CD4-positive, alpha-beta T cell treated with Interleukin-17A for 4 hours (primary cell): Measurements from ENCODE around the gene KCNK15.
"Not testable (repeated sequence)": the region's sequence is repeated elsewhere in the genome, so short reads cannot be mapped to it uniquely, and the experiment has no call there.

Experiments
- DNase-seq: peaks from one replicate; pipeline ENCODE4 v3.0.0-alpha.2; 2020; ENCODE audit warnings: mixed read lengths

The KCNK15 gene

DNA sequence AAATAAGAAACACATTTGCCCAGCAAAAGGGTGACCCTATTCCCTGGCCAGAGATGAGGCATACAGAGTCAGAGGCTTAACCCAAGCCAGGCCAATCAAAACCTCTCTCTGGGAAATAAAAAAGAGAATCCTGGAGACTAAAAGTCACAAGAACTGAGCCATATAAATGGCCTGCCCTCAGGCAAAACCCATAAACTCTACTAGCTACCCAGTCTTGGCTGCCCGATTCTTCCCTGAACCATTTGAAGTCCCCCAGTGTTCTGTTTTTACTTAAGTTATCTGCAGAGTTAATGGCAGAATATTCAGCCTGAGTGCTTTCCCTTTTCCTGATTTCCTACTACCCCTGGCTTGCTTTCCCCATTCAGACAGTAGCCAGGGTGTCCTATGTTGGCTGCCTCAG is 13.9 kb downstream of the KCNK15 start:
- no peak for DNase-seq

DNA sequence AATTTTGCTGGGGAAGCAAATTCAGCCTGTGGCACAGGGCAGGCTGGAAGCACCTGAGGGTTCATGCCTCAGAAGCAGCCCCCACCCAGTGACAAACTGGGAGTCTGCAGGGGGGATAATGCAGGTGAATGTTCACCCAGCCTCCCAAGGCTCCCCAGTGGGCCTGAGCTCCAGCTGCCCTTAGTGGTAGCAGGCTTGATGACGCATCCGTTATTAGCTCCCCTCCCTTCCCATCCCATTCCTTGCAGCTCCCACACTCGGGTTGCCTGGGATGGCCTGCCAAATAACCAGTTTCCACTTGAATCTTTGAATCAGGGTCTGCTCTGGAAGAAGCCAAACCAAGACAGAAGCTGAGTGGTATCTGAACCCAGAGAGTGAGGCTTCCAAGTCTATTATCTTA is 15.8 kb downstream of the KCNK15 start:
- DNase-seq, result no peak

DNA sequence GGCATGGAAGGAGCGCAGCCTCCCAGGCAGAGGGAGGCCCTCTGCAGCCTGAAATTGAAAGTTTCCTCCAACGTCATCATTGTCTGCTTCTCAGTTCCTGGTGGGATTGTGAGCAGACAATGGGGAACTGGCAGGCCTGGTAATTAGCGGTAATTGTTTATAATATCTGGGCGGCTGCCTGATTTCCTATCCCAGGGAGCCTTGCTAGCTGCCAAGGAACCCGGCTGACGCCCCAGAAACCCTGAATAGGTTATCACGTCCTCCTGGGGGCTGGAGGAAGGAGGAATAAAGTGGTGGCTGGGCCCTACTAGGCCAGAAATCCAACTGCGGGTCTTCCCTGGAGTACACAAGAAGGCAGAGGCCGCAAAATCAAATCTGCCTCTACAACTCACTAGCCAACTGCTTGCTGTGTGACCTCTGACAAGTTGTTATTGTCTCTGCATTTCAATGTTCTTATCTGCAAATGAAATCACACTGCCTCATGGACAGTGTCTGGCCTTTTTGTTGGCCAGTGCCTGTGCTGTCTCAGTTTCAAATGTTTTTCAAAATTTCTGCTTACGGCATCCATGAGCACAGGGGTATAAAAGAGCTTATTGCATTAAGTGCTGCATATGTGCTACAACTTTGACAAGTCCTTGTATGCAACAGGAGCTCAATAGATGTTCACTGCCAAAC is 16.9 kb downstream of the KCNK15 start:
- DNase-seq, result no peak

DNA sequence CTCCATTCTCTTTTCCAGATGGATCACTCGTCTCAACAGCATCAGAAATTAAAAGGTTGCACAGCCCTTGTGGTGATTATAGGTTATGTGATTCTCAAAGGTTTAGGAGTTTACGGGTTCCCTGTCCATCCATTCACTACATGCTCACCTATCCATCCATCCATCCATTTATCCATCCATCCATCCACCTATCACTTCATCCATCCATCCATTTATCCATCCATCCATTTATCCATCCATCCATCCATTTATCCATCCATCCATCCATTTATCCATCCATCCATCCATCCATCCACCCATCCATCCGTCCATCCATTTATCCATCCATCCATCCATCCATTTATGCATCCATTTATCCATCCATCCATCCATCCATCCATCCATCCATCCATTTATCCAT is 18.1 kb downstream of the KCNK15 start:
- not testable (repeated sequence) for DNase-seq

DNA sequence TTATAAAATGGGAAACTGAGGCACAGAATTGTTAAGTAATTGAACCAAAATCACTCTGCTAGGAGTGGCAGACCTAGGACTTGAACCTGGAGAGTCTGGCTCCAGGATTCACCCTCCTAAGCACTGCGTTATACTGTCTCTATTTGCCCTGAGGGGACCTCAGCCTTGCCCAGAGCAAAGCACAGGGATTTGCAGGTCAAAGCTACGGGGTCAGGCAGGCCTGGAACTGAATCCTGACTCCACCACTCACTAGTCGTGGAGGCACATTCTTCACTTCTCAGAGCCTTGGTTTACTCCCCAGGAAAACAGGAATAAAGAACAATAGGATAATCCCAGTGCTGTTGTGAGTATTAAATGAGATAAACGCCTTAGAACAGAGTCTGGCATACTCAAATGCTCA is 19.4 kb downstream of the KCNK15 start:
- no peak for DNase-seq

DNA sequence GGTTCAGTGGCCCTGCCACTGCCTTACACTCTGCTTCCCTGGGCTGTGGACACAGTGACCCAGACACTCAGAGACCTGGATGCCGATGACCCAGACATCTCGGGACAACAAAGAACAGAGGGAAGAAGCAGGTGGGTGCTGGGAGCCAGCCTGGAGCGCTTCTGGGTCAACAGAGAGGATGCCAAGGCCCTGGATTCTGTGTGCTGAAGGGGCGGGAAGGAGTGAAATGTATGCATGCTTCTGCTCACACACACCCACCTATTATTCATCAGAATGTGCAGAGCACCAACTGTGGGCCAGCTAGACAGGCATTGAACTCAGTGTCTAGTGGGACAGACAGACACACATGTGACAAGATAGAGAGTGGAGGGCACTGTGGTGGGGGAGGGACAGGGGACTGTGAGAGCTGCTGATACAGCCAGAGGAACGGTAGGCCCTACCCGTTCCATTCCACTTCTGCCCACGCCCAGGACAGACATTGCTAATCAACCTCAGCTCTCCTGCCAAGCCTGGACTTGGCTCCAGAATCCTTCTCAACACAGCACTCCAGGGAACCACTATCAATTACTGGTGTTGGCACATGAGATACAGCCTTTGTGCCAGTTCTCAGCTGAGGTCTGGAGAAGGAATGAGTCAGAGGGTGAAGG is 20.2 kb downstream of the KCNK15 start:
- no peak for DNase-seq

DNA sequence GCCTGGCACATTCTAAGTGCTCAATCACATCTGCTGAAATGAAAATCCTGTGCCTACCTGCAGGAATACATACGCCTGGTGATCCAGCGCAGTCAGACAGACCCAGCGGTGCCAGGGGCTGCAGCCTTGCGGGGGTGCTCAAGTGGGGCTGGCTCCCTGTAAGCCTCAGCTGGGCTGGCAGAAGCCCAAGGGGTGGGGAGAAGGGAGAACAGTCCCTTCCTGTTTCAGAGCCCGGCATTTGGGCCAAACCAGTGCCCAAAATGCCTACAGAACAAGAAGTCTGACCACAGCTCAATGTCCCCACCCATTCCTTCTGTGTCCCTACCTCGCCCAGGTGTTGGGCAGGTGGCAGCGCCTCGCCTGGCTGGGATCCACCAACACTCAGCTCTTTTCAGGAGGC is 22.6 kb downstream of the KCNK15 start:
- DNase-seq, result no peak

DNA sequence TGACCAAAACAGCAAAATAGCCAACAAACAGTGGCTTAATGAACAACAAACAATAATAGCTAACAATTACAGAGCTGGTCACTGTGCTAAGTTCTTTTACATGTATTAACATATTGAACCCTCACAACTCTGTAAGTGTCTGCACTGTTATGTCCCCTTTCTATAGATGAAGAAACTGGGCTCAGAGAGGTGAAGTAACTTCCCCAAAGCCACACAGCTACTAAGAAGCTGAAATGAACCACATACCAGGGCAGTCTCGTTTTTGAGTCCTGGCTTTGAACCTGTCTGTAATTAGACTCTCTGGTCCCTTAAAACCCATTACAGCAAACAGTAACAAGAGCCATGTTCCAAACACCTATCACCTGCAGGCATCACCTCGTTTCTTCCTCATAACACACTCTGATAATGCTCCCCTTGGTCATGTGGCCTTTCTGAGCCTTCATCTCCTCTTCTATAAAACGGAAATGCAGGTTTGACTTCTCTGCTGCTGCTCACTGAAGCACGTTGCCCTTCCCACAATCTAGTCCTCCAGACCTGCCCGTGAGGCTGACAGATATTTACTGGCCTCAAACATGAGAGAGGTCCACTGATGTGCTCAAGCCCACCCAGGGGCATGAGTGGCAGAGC is 23.3 kb downstream of the KCNK15 start:
- no peak for DNase-seq

DNA sequence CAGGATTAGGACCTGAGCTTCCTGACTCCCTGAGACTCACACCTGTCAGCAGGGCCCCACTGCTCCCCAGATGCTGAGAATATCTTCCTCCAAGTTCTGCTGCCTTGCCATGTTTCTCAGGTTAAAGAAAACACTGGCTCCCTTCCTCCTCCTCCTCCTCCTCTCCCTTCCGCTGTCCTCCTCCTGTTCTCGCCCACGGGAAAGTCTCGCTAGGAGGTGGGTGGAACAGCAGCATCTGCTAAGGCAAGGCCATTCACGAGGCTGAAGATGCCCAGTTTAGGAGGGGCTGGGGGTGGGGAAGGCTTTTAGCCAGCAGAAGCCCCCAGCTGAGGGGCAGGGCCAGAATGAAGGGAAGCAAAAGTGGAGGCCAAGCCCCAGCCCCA is 23.8 kb downstream of the KCNK15 start:
- DNase-seq, result no peak

DNA sequence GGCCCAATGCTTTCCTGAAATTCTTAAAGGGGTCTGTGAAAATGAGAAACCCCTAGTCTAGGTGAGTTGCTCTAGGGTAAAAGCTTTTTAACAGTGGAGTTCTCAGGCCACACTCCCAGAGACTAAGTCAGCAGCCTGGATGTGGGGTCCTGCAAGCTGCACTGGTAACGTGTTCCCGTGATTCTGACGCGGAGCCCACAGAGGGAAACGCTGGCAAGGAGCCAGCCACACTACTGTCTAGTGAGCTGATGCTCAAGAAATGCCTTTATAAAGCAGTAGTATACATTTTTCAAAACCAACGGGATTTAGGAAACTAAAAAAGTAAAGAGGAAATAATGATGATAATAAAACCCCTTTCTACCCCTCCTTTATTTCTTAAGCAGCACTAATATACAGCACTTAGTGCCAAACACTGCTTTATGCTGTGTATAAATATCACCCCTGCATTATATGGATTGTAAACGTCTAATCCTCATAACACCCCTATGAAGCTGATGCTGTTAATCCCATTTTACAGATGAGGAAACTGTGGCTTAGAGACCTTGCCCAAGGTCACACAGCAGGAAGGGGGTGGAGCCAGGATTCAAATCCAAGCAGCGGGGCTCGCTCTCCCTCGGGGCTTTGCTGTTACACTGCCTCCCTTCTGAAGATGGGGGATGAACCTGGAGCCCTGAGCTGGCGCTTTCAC is 25.0 kb downstream of the KCNK15 start:
- DNase-seq, result no peak

DNA sequence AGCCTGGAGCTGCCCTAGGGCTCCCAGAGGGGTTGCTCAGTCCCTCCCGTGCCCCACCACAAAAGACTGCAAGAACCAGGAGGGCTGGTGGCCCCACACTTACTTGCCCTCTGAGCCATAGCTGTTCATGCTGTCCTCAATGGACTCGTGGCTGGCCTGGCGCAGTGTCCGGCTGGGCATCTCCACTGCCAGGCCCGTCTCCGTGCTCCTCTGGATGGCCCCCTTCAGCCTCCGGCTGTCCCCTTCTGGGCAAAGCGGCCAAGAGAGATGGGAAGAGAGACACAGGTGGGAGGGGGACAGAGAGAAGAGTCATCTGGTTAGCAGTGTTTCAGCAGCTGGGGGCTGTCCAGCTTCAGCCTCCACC is 25.5 kb downstream of the KCNK15 start:
- DNase-seq, result no peak

DNA sequence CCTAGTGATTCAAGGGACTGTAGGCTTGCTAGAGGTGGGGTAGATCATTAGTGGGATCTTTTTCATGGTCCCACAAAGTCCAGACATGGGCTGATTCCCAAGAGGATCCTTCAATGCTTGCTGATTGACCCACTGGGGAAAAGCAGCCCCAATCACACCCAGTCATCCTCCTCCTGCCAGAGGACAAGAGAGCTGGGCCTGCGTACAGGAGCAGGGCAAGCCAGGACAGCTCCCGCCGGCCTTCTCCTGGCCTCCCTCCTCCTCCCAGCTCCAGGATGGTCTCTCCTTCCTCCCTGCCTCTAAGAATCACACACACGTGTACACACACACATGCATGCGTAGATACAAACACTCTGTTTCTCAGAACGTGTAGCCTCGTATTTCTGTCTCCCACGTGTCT is 27.0 kb downstream of the KCNK15 start:
- no peak for DNase-seq

DNA sequence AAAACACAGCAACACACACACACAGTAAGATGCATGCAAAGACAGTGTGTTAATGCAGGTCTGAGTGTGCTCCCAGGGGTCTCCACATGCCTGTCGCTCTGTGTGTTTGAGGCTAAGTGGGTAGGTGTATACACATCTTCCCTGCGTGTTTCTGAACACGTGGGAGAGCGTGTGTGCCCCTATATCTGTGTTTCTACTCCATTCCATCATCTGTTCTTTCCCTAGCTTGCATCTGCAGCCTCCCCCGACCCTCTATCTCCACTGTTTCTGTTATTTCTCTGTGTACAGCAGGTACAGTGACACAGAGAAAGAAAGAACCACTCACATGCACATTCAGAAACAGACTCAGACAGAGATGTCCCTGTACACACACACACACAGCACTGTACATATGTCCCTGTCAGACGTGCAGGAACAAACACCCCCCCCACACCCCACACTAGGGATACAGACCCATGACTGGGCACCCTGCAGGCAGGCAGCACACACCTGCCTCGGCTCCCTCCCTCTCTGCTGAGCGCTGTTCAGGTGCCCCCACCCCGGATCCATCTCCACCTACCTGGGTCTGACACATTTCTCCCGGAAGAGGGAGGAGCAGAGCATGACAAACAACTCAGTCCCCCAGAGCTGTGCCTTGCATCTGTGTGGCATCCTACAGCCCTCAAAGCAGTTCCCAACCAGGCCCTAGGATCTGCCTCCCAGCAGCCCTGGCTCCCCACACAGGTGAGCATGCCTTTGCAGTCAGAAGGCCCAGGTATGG is 27.6 kb downstream of the KCNK15 start:
- no peak for DNase-seq

DNA sequence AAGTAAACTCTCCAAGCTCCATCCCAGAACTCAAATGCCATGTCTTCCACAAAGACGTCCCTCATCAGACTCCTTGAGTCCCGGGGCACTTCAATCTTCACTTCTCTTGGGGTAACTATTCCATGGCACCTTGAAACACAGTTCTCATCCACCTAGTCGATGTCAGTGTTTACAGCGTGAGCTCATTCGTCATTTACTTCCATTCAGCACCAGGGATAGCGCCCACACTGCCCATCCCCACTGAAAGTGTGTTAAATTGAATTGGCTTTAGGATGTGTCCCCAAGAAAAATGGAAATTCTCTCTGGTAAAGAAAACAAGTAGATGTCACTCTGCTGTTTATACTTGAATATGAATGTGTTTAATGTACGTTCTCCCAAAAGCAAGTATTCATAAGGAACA is 31.3 kb downstream of the KCNK15 start:
- DNase-seq, result no peak

DNA sequence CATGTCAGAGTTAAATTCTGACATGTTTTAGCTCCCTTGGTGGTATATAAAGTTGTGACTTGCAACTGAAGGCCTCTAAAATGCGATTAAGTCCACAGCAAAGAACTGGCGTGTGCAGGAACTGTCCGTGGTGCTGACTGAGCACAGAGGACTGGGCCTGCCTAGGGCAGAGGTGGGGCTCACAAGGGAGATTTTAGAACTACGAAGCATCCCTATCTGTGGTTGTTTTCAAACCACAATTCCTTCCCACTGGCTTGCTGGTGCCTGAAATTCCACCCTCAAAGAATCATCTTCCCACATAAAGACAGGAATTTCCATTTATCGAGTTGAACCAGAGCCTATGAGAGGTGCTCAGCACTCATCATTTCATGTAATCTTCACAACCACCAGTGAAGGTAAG is 34.6 kb downstream of the KCNK15 start:
- peak; percentile 47 for DNase-seq

DNA sequence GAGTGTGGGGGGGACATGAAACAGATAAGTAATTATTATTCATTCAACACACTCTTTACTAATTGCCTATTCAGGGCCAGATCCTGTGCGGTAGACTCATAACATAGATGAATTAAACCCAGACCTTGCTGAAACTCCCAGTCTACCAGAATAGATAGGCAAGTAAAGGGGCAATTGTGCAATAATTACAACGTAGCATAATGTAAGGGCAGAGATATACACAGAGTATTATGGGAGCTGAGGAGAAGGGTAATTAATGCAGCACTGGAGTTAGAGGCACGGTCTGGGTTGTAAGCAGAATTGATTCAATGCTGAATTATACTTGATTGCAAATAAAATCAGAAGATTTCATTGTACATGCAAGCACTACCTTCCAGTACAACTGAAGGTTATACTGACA is 35.5 kb downstream of the KCNK15 start:
- no peak for DNase-seq

DNA sequence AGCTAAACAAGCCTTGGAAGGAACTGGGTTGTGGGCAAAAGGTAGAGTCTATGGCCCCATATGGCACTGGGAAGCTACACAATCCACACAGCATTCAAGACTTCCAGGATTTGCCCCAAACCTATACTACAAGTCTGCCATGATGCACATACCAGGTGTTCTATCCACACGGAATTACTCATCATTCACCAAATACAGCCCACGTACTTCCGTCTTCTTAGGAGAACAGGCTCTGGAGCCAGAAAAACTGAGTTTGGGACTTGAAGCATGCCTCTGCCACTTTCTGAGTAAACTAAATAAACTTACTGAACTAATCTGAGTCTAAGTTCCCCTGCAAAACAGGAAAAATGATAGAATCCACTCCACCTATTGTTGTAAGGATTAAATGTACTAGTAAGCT is 36.1 kb downstream of the KCNK15 start:
- DNase-seq, result no peak

DNA sequence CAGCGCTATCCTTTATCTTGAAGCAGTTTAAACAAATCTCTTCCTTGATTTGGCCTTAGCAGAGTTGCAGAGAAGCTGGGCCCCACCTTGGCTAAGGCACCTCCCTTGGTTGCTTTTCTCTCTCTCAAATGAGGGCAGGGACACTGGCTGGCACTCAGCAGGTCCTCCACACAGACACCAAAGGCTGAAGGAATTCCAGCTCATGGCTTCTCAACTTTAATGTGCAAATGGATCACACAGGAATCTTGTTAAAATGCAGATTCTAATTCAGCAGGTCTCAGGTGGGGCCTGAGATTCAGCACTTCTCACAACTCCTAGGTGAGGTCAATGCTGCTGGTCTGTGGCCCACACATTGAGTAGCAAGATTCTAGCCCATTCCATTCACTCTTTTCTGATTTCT is 39.0 kb downstream of the KCNK15 start:
- no peak for DNase-seq

DNA sequence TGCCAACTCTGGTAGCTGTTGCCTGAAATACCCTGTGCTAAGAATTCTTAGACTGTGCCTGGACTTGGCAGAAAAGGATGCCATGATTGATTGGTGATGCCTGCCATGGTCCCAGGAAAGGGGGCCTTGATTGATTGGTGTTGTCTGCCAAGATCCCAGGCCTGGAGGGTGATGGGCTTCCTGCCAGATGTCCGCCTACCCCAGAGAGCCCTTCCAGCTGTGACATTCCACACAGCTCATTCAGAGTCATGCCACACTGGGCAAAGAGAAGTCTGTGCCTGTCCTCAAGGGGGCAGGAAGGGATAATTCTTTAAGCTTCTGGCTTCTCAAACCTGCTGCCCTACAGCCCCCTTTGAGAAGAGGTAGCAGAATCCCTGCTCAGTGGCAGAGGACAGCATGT is 40.1 kb downstream of the KCNK15 start:
- DNase-seq, result no peak

DNA sequence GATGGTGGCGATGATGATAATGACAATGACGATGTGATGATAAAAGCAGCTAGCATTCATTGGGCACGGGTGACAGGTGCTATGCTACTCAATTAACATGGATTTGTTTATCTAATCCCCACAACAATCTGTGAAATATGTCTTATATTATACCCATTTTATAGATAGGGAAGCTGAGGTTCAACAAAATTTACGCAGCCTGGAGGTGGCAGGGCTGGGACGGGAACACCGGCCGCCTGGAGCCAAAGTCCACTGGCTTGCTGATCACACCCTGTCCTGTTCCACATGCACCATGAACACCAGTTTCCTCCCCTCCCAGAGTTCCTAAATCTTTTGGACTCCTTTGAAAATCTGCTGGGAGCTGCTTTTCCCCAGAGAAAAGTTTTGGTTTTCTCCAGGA is 41.6 kb downstream of the KCNK15 start:
- no peak for DNase-seq

DNA sequence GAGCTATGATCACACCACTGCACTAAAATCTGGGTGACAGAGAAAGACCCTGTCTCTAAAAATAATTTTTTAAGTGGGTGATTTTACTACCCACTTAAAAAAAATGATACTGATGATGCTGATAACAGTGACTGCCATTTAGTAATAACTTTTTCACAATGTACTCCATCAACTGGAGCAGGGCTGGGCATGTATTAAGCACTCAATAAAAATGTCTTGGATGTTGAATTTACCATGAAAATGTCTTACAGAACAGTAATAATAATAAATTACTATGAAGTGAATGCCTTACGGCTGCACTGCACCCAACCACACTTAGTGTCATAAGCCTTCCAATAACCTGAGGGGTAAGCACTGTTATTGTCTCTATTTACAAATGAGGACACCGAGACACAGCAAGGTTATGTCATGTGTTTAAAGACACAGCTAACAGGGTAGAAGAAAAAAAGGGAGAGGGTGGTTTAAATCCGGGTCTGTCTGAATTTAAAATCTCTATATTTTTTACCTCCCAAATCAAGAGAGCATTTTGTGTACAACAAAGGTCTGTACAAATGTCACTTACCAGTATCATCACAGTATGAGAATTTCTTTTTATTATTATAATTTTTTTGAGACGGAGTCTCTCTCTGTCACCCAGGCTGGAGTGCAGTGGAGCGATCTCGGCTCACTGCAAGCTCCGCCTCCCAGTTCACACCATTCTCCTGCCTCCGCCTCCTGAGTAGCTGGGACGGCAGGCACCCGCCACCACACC is 43.2 kb downstream of the KCNK15 start:
- no peak for DNase-seq

DNA sequence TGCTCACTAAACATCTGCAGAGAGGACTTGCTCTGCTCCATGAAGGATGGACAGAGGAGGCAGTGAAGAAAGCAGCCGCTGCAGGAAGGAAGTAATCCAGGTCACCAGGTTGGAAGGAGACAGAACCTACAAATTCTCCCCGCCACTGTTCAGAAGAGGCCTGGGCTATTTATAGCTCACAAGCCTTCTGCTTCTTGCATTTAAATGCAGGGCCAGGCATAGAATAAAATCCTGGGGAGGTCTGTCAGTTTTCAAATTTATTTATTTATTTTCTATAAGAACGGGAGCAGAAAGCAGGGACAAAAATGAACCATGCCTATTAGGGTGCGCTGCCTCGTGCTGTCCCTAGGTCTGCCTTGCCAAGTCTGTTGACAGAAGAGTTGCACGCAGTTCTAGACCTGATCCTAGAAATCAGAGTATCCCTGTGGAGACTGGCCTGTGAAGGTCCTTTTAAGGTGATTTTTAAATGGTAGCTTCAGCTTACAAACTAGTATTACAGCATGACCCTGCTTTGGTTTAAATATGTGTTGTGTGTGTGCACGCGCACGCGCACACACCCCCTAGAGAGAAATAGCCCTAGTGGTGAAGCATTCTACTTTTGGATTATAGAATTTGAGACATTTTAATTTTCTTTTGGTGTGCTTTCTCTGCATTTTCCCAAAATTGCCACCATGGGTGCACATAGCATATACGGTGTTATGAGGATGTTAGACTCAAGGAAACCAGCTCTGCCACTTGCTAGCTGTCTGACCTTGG is 45.2 kb downstream of the KCNK15 start:
- no peak for DNase-seq
